ENCODE data around the gene IL4I1.

Gene IL4I1

GRCh38 chr19:49929611-49930482 lies 33.2 kb upstream of the IL4I1 start:
- Histone ChIP-seq H3K79me2 (ENCODE audit: low read length) (peaks cover 45% of the 10 kb centered on the region), H3K36me3 (replicated peaks; ENCODE audit: insufficient read depth, low read length) (peaks cover 10% of the 10 kb centered on the region; the same call in 1 of the 2 replicates)

DNA sequence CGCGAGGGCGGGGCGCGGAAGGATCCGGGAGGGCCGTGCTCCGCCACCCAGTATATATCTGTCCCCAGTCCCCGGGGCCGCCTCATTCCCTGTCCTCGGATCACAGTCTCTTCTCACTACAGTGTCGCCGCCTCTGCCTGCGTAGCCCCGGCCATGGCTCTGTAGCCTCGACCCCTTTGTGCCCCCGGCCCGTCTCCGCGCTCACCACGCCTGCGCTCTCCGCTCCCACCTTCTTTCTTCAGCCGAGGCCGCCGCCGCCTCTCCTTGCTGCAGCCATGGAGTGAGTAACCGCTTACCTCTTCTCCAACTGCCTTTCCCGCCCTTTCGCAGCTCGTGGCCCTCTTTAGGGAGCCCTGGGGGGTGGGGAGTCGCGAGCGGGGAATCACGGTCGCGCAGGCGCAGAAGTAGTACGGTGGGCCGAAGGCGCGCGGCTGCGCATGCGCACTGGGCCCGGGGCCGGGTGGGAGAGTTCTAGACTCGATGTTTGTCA lies 32.5 kb upstream of the IL4I1 start, which contains the start of the genes ATF5 and NUP62:
Gene ATF5 (plus strand): TSS at position 85 of the 490 bp plus-strand sequence. CDS start 1,646 bp downstream, outside the sequence.
Gene NUP62 (minus strand): TSS at position 384 of the 490 bp plus-strand sequence. CDS start 19,697 bp downstream, outside the sequence.
- H3K27ac ChIP-seq (ENCODE audit: low read length): peak within 1 kb of the TSS; percentile 90
- peaks cover 3% of the 10 kb centered on the region for H3F3A ChIP-seq (ENCODE audit: insufficient read depth, low read length)
- peaks cover 17% of the 10 kb centered on the region for H3K4me1 ChIP-seq (ENCODE audit: low read length)
- H4K20me1 ChIP-seq (ENCODE audit: insufficient read depth, low read length): peaks cover 6% of the 10 kb centered on the region; the same call in 1 of the 2 replicates
- peak; percentile 93 for DNase-seq
- H3K9me3 ChIP-seq (replicated peaks; ENCODE audit: insufficient read depth, low read length): no peaks in the 10 kb centered on the region
- H3K4me3 ChIP-seq (ENCODE audit: low read length): peak within 1 kb of the TSS; percentile 86
- peaks cover 12% of the 10 kb centered on the region for H3K36me3 ChIP-seq (replicated peaks; ENCODE audit: insufficient read depth, low read length)
- H3K9ac ChIP-seq (ENCODE audit: low read length): peak within 1 kb of the TSS; percentile 95
- peak within 1 kb of the TSS; percentile 63 for H2AFZ ChIP-seq (ENCODE audit: low read length)
- H3K79me2 ChIP-seq (ENCODE audit: low read length): peaks cover 52% of the 10 kb centered on the region
- no peak for TF ChIP-seq EZH2phosphoT487 (IDR thresholded peaks at IDR 0.05; ENCODE audit: low read length)
- TF ChIP-seq CTCF (IDR thresholded peaks at IDR 0.05; ENCODE audit: low read length): no peak
- no peak for TF ChIP-seq EZH2 (optimal IDR thresholded peaks at IDR 0.05; ENCODE audit: low read depth, low read length)
- H3K27me3 ChIP-seq (replicated peaks; ENCODE audit: insufficient read depth, low read length): no peaks in the 10 kb centered on the region
- no peaks in the 10 kb centered on the region for H3K9me2 ChIP-seq (replicated peaks; ENCODE audit: insufficient read depth, low read length)
- peak within 1 kb of the TSS; percentile 93 for H3K4me2 ChIP-seq (ENCODE audit: low read depth, low read length)

More at GRCh38 chr19:49929611-49930482, 33.2 kb upstream of the IL4I1 start:
- H3K9me2 ChIP-seq (replicated peaks; ENCODE audit: insufficient read depth, low read length): no peaks in the 10 kb centered on the region
- DNase-seq: peak; percentile 95
- no peaks in the 10 kb centered on the region for H3K9me3 ChIP-seq (replicated peaks; ENCODE audit: insufficient read depth, low read length)
- peaks cover 3% of the 10 kb centered on the region for H3F3A ChIP-seq (ENCODE audit: insufficient read depth, low read length)
- H3K9ac ChIP-seq (ENCODE audit: low read length): peak overlapping the region; percentile 95
- peak overlapping the region; percentile 63 for H2AFZ ChIP-seq (ENCODE audit: low read length)
- peaks cover 17% of the 10 kb centered on the region for H3K4me1 ChIP-seq (ENCODE audit: low read length)
- H3K4me2 ChIP-seq (ENCODE audit: low read depth, low read length): peak overlapping the region; percentile 93
- no peaks in the 10 kb centered on the region for H4K20me1 ChIP-seq (ENCODE audit: insufficient read depth, low read length)
- TF ChIP-seq EZH2phosphoT487 (IDR thresholded peaks at IDR 0.05; ENCODE audit: low read length): no peak
- no peak for TF ChIP-seq EZH2 (optimal IDR thresholded peaks at IDR 0.05; ENCODE audit: low read depth, low read length)
- TF ChIP-seq CTCF (IDR thresholded peaks at IDR 0.05; ENCODE audit: low read length): no peak
- H3K4me3 ChIP-seq (ENCODE audit: low read length): peak overlapping the region; percentile 86
- peak overlapping the region; percentile 90 for H3K27ac ChIP-seq (ENCODE audit: low read length)
- no peaks in the 10 kb centered on the region for H3K27me3 ChIP-seq (replicated peaks; ENCODE audit: insufficient read depth, low read length)

GRCh38 chr19:49927526-49928264 lies 31.0 kb upstream of the IL4I1 start:
- H3K27me3 ChIP-seq (replicated peaks; ENCODE audit: insufficient read depth, low read length): no peaks in the 10 kb centered on the region
- H3K4me1 ChIP-seq (ENCODE audit: low read length): peaks cover 17% of the 10 kb centered on the region
- peaks cover 13% of the 10 kb centered on the region for H3K36me3 ChIP-seq (replicated peaks; ENCODE audit: insufficient read depth, low read length)
- peak overlapping the region; percentile 93 for H3K4me2 ChIP-seq (ENCODE audit: low read depth, low read length)
- no peaks in the 10 kb centered on the region for H3K9me2 ChIP-seq (replicated peaks; ENCODE audit: insufficient read depth, low read length)
- peaks cover 3% of the 10 kb centered on the region for H3F3A ChIP-seq (ENCODE audit: insufficient read depth, low read length)
- peaks cover 6% of the 10 kb centered on the region; the same call in 1 of the 2 replicates for H4K20me1 ChIP-seq (ENCODE audit: insufficient read depth, low read length)
- no peak overlapping the region for H2AFZ ChIP-seq (ENCODE audit: low read length)
- H3K79me2 ChIP-seq (ENCODE audit: low read length): peaks cover 67% of the 10 kb centered on the region
- no peak for DNase-seq
- no peak overlapping the region; the same call in 1 of the 2 replicates for H3K9ac ChIP-seq (ENCODE audit: low read length)
- H3K9me3 ChIP-seq (replicated peaks; ENCODE audit: insufficient read depth, low read length): no peaks in the 10 kb centered on the region
- TF ChIP-seq CTCF (IDR thresholded peaks at IDR 0.05; ENCODE audit: low read length) (no peak), EZH2 (optimal IDR thresholded peaks at IDR 0.05; ENCODE audit: low read depth, low read length) (no peak)
- no peak overlapping the region for H3K27ac ChIP-seq (ENCODE audit: low read length)
- peak overlapping the region; percentile 86 for H3K4me3 ChIP-seq (ENCODE audit: low read length)
